Mucosa of stomach (tissue), 1 donor: ENCODE results near the gene PIK3CD.

Source experiments
- H3K27me3 ChIP-seq: one replicate; pipeline ENCODE4 v1.7.0; 2013; ENCODE audit warnings: mild to moderate bottlenecking, low read length; ENCODE audit not compliant: control insufficient read depth, insufficient read depth
- H3K36me3 ChIP-seq: one replicate; pipeline ENCODE4 v1.7.0; 2013; ENCODE audit warnings: low read length; ENCODE audit not compliant: control insufficient read depth, insufficient read depth
- H3K4me1 ChIP-seq: one replicate; pipeline ENCODE4 v1.7.0; 2013; ENCODE audit warnings: mild to moderate bottlenecking, low read length; ENCODE audit not compliant: control insufficient read depth, insufficient read depth
- H3K4me3 ChIP-seq: one replicate; pipeline ENCODE4 v1.7.0; 2013; ENCODE audit warnings: low read length
- H3K9ac ChIP-seq: one replicate; pipeline ENCODE4 v1.7.0; 2013; ENCODE audit warnings: mild to moderate bottlenecking, low read length, moderate library complexity
- H3K9me3 ChIP-seq: one replicate; pipeline ENCODE4 v1.7.0; 2013; ENCODE audit warnings: mild to moderate bottlenecking, low read length, moderate library complexity; ENCODE audit not compliant: control insufficient read depth
- donor health status: Pancreatic carcinoma.

Gene PIK3CD

GRCh38 chr1:9651565-9652378 is at the start of gene PIK3CD:
Gene PIK3CD, plus strand, starts transcription at chr1:9651731. Its CDS starts 58,725 bp downstream, at chr1:9710456.
- Histone ChIP-seq H3K9me3 (no peaks in the 10 kb centered on the region), H3K4me1 (peaks cover 3% of the 10 kb centered on the region), H3K4me3 (no peak within 1 kb of the TSS), H3K9ac (no peak within 1 kb of the TSS), H3K27me3 (peaks cover 48% of the 10 kb centered on the region), H3K36me3 (no peaks in the 10 kb centered on the region)

- Histone ChIP-seq H3K9ac (no peak overlapping the region), H3K36me3 (no peaks in the 10 kb centered on the region), H3K4me3 (no peak overlapping the region), H3K9me3 (no peaks in the 10 kb centered on the region), H3K4me1 (no peaks in the 10 kb centered on the region), H3K27me3 (no peaks in the 10 kb centered on the region)
Measured at GRCh38 chr1:9601942-9602793, 49.4 kb upstream of the PIK3CD start.

- H3K27me3 ChIP-seq: no peaks in the 10 kb centered on the region
- H3K9me3 ChIP-seq: no peaks in the 10 kb centered on the region
- no peak overlapping the region for H3K4me3 ChIP-seq
- no peaks in the 10 kb centered on the region for H3K4me1 ChIP-seq
- H3K36me3 ChIP-seq: no peaks in the 10 kb centered on the region
- H3K9ac ChIP-seq: no peak overlapping the region
Measured at GRCh38 chr1:9602794-9603167, 48.8 kb upstream of the PIK3CD start.

GRCh38 chr1:9603307-9603706 is 48.2 kb upstream of the PIK3CD start:
- Histone ChIP-seq H3K9ac (no peak overlapping the region), H3K27me3 (no peaks in the 10 kb centered on the region), H3K4me3 (no peak overlapping the region), H3K9me3 (no peaks in the 10 kb centered on the region), H3K4me1 (no peaks in the 10 kb centered on the region), H3K36me3 (no peaks in the 10 kb centered on the region)

DNA sequence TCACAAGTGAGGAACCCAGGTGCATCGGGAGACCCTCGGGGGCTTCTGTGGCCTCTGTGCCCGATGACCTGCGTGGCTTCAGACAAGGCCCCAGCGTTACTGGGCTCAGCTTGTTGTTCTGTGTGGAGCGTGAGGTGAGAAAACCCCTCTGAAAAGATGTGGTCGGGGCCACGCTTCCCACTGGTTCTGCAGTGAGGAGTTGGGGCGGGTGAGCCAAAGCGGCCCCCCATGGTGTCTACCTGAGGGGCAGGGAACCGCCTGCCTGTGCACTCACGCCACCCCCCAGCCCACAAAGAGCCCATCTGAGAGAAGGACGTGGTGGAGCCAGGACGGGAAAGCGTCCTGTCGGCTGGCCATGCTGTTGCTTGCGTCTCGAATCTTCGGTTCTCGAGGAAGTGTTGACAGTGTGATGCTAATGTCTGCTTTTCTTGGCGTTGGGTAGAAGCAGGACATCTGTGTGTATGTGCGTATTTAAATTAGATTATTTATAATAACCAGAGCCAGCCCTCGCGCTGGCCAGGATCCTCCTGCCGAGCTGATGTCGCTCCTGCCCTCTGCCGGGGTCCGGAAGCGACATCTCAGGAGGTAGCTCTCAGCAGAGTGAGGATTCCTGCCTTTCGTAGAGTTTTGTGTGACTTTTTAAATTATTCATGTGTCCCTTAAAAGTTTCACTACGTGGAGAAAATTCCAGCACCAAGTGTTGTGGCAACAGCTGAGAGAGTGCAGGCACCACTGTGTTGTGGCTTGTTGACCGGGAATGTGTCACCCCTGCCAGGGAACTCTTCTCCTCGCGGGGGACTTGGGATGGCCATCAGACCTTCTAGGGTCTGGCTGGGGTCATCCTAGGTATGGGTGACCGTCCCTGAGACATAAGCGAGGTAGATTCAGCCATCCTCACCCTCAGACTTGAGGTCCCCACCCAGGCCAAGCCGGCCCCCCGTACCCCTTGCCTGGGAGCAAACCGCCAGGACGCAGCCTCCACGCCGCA is 47.5 kb upstream of the PIK3CD start:
- H3K4me3 ChIP-seq: no peak overlapping the region
- H3K9me3 ChIP-seq: no peaks in the 10 kb centered on the region
- no peaks in the 10 kb centered on the region for H3K4me1 ChIP-seq
- no peaks in the 10 kb centered on the region for H3K36me3 ChIP-seq
- H3K27me3 ChIP-seq: no peaks in the 10 kb centered on the region
- H3K9ac ChIP-seq: no peak overlapping the region

DNA sequence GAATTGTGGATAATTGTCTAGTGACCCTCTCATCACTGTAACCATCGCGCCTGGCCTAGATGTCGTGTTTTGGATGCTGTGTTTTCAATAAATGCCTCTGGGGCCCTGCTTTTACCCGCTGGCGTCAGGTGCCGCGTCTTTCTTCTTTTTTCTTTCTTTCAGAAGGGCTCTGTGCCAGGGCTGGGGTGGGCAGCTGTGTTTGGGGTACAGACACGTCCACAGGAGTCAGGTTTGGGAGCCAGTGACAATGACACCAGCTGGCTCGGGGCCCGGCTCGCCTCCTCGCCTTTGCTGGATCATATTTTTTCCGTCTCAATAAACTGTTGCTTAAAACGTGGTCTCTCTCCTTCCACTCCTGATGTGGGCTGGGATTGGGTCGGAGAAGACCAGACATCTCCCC is 46.7 kb upstream of the PIK3CD start:
- Histone ChIP-seq H3K36me3 (no peaks in the 10 kb centered on the region), H3K27me3 (no peaks in the 10 kb centered on the region), H3K9me3 (no peaks in the 10 kb centered on the region), H3K4me1 (no peaks in the 10 kb centered on the region), H3K9ac (no peak overlapping the region), H3K4me3 (no peak overlapping the region)

- Histone ChIP-seq H3K4me1 (no peaks in the 10 kb centered on the region), H3K36me3 (no peaks in the 10 kb centered on the region), H3K9me3 (no peaks in the 10 kb centered on the region), H3K9ac (no peak overlapping the region), H3K27me3 (no peaks in the 10 kb centered on the region), H3K4me3 (no peak overlapping the region)
Measured at GRCh38 chr1:9605946-9606455, 45.5 kb upstream of the PIK3CD start.

DNA sequence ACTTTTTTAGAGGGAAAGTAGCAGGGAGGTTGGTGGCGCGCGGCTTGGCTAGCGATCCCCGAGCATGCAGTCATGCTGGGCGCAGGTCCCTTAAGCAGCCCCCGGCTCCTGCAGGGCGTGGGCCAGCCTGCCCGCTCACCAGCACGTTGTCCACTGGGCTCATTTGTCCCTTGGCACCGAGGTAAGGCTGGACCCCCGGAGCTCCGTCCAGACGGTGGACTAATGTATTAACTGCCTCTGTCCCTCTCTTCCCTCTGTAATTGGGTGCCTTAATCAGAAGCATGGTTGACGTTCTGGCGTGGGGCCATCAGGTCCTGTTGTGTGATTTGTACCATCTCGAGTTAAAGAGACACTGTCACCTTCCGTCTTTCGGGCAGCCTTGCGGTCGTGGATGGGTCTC is 45.1 kb upstream of the PIK3CD start:
- Histone ChIP-seq H3K9ac (no peak overlapping the region), H3K9me3 (no peaks in the 10 kb centered on the region), H3K4me1 (no peaks in the 10 kb centered on the region), H3K36me3 (no peaks in the 10 kb centered on the region), H3K27me3 (no peaks in the 10 kb centered on the region), H3K4me3 (no peak overlapping the region)

DNA sequence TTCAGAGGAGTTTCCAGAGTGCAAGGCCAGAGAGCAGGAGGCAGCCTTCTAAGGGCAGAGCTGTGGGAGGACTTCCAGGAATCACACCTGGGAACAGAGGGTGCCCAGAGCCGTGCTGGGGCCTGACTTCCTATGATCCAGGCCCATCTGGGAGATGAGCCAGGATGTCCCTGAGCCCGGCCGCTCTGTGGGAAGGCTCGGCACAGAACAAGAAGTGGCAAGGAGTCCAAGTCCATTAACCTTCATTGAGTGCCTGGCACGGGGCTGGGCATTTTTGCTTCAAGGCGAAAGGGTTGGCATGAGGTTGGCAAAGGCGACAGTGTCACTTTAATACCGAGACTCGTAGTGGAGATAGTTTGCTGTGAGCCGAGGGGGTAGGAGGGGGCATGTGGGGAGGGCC is 44.6 kb upstream of the PIK3CD start:
- Histone ChIP-seq H3K4me3 (no peak overlapping the region), H3K4me1 (no peaks in the 10 kb centered on the region), H3K27me3 (no peaks in the 10 kb centered on the region), H3K9me3 (no peaks in the 10 kb centered on the region), H3K36me3 (no peaks in the 10 kb centered on the region), H3K9ac (no peak overlapping the region)

GRCh38 chr1:9607352-9607751 is 44.2 kb upstream of the PIK3CD start:
- H3K36me3 ChIP-seq: no peaks in the 10 kb centered on the region

DNA sequence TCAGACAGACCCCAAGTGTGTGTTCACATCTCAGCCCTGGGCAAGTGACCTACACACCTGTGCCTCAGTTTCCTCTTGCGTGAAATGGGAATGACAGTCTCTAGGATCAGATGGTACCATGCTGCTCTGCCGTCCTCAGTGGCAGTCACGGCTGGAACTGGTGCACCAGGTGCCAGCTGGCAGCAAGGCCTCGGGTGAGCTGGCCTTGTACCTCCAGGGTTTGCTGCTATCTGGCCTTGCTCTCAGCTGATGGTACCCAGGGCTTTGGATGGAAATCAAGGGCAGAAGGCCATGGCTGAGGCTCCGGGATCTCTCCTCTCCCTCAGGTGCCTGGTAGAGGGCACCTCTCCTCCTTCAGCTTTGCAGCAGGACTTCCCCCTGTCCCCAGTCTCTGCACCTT is 41.5 kb upstream of the PIK3CD start:
- Histone ChIP-seq H3K9me3 (no peaks in the 10 kb centered on the region), H3K9ac (no peak overlapping the region), H3K36me3 (no peaks in the 10 kb centered on the region), H3K27me3 (no peaks in the 10 kb centered on the region), H3K4me1 (no peaks in the 10 kb centered on the region), H3K4me3 (no peak overlapping the region)

More at GRCh38 chr1:9607352-9607751, 44.2 kb upstream of the PIK3CD start:
- Histone ChIP-seq H3K9me3 (no peaks in the 10 kb centered on the region), H3K4me3 (no peak overlapping the region), H3K9ac (no peak overlapping the region), H3K27me3 (no peaks in the 10 kb centered on the region), H3K4me1 (no peaks in the 10 kb centered on the region)
